KMS-11 (cell line): ENCODE data around the gene RIPK4.

Experiments used
- H2AFZ ChIP-seq: fragments of 200-600 bp; sonication (generic); 2 replicates; pipeline ENCODE4 v1.6.1; 2016; ENCODE audit warnings: antibody characterized with exemption, mixed run types, low read depth
- H3K27ac ChIP-seq: fragments of 200-600 bp; sonication (generic); 2 replicates; pipeline ENCODE4 v1.6.1; 2016; ENCODE audit warnings: mild to moderate bottlenecking, mixed run types
- H3K27me3 ChIP-seq: fragments of 200-600 bp; sonication (generic); 2 replicates; pipeline ENCODE4 v1.6.1; 2017; ENCODE audit warnings: mild to moderate bottlenecking, low read depth, mixed run types, moderate library complexity; ENCODE audit not compliant: insufficient read depth
- H3K36me3 ChIP-seq: fragments of 200-600 bp; sonication (generic); 2 replicates; pipeline ENCODE4 v1.6.1; 2017; ENCODE audit warnings: mild to moderate bottlenecking, mixed run types; ENCODE audit not compliant: insufficient read depth
- H3K4me1 ChIP-seq: fragments of 200-600 bp; sonication (generic); 2 replicates; pipeline ENCODE4 v1.6.1; 2016; ENCODE audit warnings: mild to moderate bottlenecking, low read depth, mixed run types; ENCODE audit not compliant: poor library complexity, severe bottlenecking
- H3K4me2 ChIP-seq: fragments of 200-600 bp; sonication (generic); 2 replicates; pipeline ENCODE4 v1.7.0; 2016; ENCODE audit warnings: mild to moderate bottlenecking, mixed run types
- H3K4me3 ChIP-seq: fragments of 200-600 bp; sonication (generic); IDR thresholded peaks from 2 replicates; pipeline ENCODE4 v1.6.1; 2017; ENCODE audit warnings: low read depth, low read length, mixed read lengths; ENCODE audit not compliant: insufficient read depth
- H3K79me2 ChIP-seq: fragments of 200-600 bp; sonication (generic); 2 replicates; pipeline ENCODE4 v1.6.1; 2016; ENCODE audit warnings: low read depth, mixed run types; ENCODE audit not compliant: insufficient read depth
- H3K9ac ChIP-seq: fragments of 200-600 bp; sonication (generic); 2 replicates; pipeline ENCODE4 v1.6.1; 2016; ENCODE audit warnings: mild to moderate bottlenecking, mixed run types
- H4K20me1 ChIP-seq: fragments of 200-600 bp; sonication (generic); 2 replicates; pipeline ENCODE4 v1.6.1; 2016; ENCODE audit warnings: mild to moderate bottlenecking, mixed run types; ENCODE audit not compliant: insufficient read depth
- TF ChIP-seq, protein P1 (sequence below): fragments of 200-600 bp; sonication (generic); conservative IDR thresholded peaks from 2 replicates; pipeline ENCODE4 v1.6.1; 2017; ENCODE audit warnings: low read depth, mild to moderate bottlenecking, antibody characterized with exemption, low read length, moderate library complexity, mixed read lengths

RIPK4 gene

DNA sequence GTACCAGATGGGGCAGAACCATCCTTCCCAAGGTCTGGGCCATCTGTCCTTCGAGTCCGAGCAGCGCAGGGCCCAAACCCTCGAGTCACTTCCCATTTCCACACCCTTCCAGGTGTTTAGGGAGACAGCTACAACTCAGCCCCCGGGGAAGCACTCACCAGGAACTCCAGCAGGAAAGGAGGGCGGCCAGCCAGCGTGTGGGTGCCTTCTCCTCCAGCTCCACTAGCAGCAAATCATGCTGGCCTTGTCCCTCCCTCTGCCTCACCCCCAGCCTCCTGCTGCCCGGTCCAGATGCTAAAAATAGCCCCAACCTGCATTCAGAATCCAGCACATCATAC lies 56.1 kb downstream of the RIPK4 start:
- Histone ChIP-seq H3K36me3 (no peaks in the 10 kb centered on the region), H3K27me3 (peaks cover 33% of the 10 kb centered on the region; the same call in 1 of the 2 replicates), H3K9ac (no peak overlapping the region), H3K27ac (no peak overlapping the region), H4K20me1 (no peaks in the 10 kb centered on the region), H3K4me2 (no peak overlapping the region), H2AFZ (no peak overlapping the region), H3K4me3 (no peak overlapping the region), H3K79me2 (no peaks in the 10 kb centered on the region), H3K4me1 (no peaks in the 10 kb centered on the region)
- TF ChIP-seq, protein P1, sequence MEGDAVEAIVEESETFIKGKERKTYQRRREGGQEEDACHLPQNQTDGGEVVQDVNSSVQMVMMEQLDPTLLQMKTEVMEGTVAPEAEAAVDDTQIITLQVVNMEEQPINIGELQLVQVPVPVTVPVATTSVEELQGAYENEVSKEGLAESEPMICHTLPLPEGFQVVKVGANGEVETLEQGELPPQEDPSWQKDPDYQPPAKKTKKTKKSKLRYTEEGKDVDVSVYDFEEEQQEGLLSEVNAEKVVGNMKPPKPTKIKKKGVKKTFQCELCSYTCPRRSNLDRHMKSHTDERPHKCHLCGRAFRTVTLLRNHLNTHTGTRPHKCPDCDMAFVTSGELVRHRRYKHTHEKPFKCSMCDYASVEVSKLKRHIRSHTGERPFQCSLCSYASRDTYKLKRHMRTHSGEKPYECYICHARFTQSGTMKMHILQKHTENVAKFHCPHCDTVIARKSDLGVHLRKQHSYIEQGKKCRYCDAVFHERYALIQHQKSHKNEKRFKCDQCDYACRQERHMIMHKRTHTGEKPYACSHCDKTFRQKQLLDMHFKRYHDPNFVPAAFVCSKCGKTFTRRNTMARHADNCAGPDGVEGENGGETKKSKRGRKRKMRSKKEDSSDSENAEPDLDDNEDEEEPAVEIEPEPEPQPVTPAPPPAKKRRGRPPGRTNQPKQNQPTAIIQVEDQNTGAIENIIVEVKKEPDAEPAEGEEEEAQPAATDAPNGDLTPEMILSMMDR, result no peak

DNA sequence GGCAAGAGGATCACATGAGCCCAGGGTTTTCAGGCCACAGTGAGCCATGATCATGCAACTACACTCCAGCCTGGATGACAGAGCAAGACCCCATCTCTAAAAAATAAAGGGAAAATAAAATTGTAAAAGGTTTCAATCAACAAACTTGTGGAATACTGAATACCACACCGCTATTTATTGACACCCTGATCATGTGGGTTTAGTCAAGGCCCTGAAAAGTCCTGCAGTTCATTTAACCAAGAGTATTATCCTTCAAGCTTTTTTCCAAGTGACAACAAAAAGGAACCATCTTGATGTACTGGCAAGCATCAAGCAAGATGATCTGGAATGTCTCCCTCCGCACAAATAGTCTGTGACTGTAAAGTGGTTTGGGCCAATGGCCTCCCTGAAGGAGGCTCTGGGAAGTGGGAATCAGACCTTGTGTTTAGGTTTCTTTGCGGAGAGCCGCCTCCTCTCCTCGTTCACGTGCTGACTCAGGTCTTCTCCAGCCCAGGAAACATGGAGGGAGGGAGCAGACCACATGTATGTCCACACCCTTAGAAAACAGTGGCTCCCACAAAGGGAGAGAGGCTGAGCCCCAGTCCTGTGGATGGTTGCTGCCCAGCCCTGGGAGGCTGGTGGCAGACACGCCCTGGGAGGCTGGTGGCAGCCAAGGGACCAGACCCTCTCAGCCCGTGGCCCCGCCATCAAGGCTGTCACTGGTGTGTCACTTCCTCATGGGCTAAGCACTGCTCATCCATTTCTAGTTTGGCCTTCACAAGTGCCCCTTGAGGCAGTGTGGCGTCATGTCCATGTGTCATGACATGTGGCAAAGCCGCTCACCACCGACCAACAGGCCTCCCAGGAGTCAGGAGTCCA lies 56.7 kb downstream of the RIPK4 start:
- H2AFZ ChIP-seq, result no peak overlapping the region
- H3K9ac ChIP-seq, result no peak overlapping the region
- no peak overlapping the region for H3K4me3 ChIP-seq
- H3K79me2 ChIP-seq, result no peaks in the 10 kb centered on the region
- H3K27me3 ChIP-seq, result peaks cover 33% of the 10 kb centered on the region; the same call in 1 of the 2 replicates
- no peaks in the 10 kb centered on the region for H4K20me1 ChIP-seq
- H3K4me1 ChIP-seq, result no peaks in the 10 kb centered on the region
- H3K27ac ChIP-seq, result no peak overlapping the region
- TF ChIP-seq, protein P1, result no peak
- H3K36me3 ChIP-seq, result no peaks in the 10 kb centered on the region
- no peak overlapping the region for H3K4me2 ChIP-seq

DNA sequence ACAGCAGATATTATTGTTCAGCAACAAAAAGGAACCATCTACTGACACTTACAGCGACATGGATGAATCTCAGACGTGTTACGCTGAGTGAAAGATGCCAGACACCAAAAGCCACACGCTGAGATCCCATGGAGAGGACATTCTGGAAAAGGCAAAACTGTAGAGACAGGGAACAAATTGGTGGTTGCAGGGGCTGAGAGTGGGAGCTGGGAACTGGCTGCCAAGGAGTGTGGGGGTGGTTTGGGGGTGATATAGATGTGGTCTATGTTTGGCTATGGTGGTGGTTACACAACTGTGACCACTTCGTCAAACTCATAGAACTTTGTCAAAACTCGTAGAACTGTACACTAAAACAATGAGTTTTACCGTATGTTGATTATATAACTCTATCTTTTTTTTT lies 57.7 kb downstream of the RIPK4 start:
- Histone ChIP-seq H3K4me3 (no peak overlapping the region), H3K4me2 (no peak overlapping the region), H4K20me1 (no peaks in the 10 kb centered on the region), H3K4me1 (no peaks in the 10 kb centered on the region), H3K27me3 (peaks cover 43% of the 10 kb centered on the region), H3K36me3 (no peaks in the 10 kb centered on the region), H3K9ac (no peak overlapping the region), H3K27ac (no peak overlapping the region), H2AFZ (no peak overlapping the region), H3K79me2 (no peaks in the 10 kb centered on the region)
- TF ChIP-seq, protein P1, result no peak

DNA sequence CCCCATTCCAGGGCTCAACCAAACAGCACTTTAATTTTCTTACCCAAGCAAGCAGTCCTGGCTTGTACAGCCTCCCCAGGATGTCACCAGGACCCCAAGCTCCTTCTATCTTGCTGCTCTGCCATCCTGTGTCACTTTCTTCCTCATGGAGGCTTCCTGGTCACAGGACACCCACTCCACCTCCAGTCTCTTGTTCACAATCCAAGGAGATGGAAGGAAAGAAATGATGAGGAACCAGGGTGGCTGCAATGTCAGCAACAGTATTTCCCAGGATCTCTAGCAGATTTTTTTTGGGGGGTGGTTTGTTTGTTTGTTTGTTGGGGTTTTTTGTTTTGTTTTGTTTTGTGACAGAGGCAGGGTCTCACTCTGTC lies 58.9 kb downstream of the RIPK4 start:
- no peak overlapping the region for H2AFZ ChIP-seq
- H3K4me3 ChIP-seq, result no peak overlapping the region

More for the DNA sequence above, 58.9 kb downstream of the RIPK4 start:
- Histone ChIP-seq H3K27ac (no peak overlapping the region), H4K20me1 (no peaks in the 10 kb centered on the region), H3K9ac (no peak overlapping the region), H3K4me2 (no peak overlapping the region), H3K27me3 (peaks cover 52% of the 10 kb centered on the region), H3K79me2 (no peaks in the 10 kb centered on the region), H3K4me1 (no peaks in the 10 kb centered on the region), H3K36me3 (no peaks in the 10 kb centered on the region)
- TF ChIP-seq, protein P1, result no peak
